ENCODE measurements around the gene SRGAP3. TPM values are rescaled to one million over a fixed set of nuclear protein-coding genes. Genes with fewer than 3 reads are reported as not detected.

Gene SRGAP3
- total and polyA plus RNA-seq, 10 of the 15 experiments (the other 5 are each of a cell fraction or from before 2014, with no cell fraction given): 0.32 to 1.7 (median 0.99) TPM

DNA sequence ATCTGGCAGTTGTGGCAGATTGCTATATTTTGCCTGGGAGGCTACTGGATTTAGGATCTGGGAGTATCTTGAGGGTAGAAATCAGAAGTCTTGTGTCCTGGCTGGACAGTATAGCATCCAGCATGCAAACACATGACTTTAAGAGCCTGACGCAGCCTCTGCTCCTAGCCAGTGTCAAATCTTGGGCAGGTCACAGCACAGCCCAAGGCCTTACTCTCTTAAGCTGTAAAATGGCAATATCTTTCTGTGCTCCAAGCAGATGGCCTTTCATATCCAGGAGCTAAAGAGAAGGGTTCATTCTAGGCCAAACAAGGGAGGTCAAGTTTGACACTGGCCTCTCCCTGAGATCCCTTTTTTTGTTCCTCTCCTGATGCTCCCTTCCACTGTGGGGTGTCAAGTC lies 266.4 kb downstream of the SRGAP3 start:
- no TSS peak for BruUV-seq (replicated peaks)
- Histone ChIP-seq H3K4me2 (ENCODE audit: control insufficient read depth, insufficient read depth) (no peak overlapping the region), H3K79me2 (ENCODE audit: control insufficient read depth, insufficient read depth, low read length) (no peaks in the 10 kb centered on the region), H3K4me3 (no peak overlapping the region), H3K9ac (ENCODE audit: control insufficient read depth, insufficient read depth, low read length) (no peak overlapping the region), H3K36me3 (ENCODE audit: control insufficient read depth in 2 of 2, insufficient read depth in 2 of 2, low read length in 1 of 2) (no peaks in the 10 kb centered on the region), H3K27me3 (replicated peaks in 1 of 2; ENCODE audit: control insufficient read depth in 2 of 2, insufficient read depth in 2 of 2, low read length in 1 of 2) (peaks cover 0 to 2% of the 10 kb centered on the region in 2 experiments; a peak in 2 of 4 replicates), H4K20me1 (ENCODE audit: control insufficient read depth, insufficient read depth) (no peaks in the 10 kb centered on the region), H3K27ac (ENCODE audit: control insufficient read depth, insufficient read depth) (no peak overlapping the region), H3K9me3 (replicated peaks; ENCODE audit: control insufficient read depth, insufficient read depth, low read length) (no peaks in the 10 kb centered on the region; the same call in 2 of the 3 replicates), H2AFZ (ENCODE audit: control insufficient read depth, low read depth, low read length) (no peak overlapping the region), H3K4me1 (ENCODE audit: control insufficient read depth, insufficient read depth, low read length) (no peaks in the 10 kb centered on the region)
- SMC1A ChIA-PET (ENCODE audit: uncharacterized antibody, unreplicated experiment): no interaction called here
- in situ Hi-C loops (cut with MboI): no loop called here
- CTCF ChIA-PET: interaction anchor here (1.1 kb wide), 1 partner anchor 66 kb away, joined by 3 read pairs; no protein-coding TSS in a partner anchor
- FAIRE-seq (no peak), ATAC-seq (no peak), DNase-seq (ENCODE audit: low read depth, low spot score) (no peak)
- WGBS (ENCODE audit: insufficient coverage, insufficient replicate concordance, low lambda C conversion rate, missing lambda C conversion rate): 91% methylated on average over 1 of the region's 1 CpG
- intact Hi-C loops (cut with micrococcal nuclease; ENCODE audit: unreplicated experiment): no loop called here
- POLR2A ChIA-PET: no interaction called here
- RAD21 ChIA-PET (ENCODE audit: unreplicated experiment): no interaction called here
- TF ChIP-seq NFIC (IDR thresholded peaks at IDR 0.05; ENCODE audit: low read depth, low read length): no peak
- TF ChIP-seq RBBP5 (conservative IDR thresholded peaks at IDR 0.05): no peak
- no peak for TF ChIP-seq ZNF24 (IDR thresholded peaks at IDR 0.05)
- TF ChIP-seq SMAD5 (IDR thresholded peaks at IDR 0.05; ENCODE audit: low read depth): no peak
- no peak for TF ChIP-seq CBX3 (IDR thresholded peaks at IDR 0.05; ENCODE audit: borderline replicate concordance, low read depth)
- TF ChIP-seq NFYB (IDR thresholded peaks at IDR 0.05; ENCODE audit: insufficient read depth, low read depth, low read length): no peak
- TF ChIP-seq TCF12 (IDR thresholded peaks at IDR 0.05; ENCODE audit: low read depth, low read length): no peak
- TF ChIP-seq, protein P1, sequence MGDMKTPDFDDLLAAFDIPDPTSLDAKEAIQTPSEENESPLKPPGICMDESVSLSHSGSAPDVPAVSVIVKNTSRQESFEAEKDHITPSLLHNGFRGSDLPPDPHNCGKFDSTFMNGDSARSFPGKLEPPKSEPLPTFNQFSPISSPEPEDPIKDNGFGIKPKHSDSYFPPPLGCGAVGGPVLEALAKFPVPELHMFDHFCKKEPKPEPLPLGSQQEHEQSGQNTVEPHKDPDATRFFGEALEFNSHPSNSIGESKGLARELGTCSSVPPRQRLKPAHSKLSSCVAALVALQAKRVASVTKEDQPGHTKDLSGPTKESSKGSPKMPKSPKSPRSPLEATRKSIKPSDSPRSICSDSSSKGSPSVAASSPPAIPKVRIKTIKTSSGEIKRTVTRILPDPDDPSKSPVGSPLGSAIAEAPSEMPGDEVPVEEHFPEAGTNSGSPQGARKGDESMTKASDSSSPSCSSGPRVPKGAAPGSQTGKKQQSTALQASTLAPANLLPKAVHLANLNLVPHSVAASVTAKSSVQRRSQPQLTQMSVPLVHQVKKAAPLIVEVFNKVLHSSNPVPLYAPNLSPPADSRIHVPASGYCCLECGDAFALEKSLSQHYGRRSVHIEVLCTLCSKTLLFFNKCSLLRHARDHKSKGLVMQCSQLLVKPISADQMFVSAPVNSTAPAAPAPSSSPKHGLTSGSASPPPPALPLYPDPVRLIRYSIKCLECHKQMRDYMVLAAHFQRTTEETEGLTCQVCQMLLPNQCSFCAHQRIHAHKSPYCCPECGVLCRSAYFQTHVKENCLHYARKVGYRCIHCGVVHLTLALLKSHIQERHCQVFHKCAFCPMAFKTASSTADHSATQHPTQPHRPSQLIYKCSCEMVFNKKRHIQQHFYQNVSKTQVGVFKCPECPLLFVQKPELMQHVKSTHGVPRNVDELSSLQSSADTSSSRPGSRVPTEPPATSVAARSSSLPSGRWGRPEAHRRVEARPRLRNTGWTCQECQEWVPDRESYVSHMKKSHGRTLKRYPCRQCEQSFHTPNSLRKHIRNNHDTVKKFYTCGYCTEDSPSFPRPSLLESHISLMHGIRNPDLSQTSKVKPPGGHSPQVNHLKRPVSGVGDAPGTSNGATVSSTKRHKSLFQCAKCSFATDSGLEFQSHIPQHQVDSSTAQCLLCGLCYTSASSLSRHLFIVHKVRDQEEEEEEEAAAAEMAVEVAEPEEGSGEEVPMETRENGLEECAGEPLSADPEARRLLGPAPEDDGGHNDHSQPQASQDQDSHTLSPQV (IDR thresholded peaks at IDR 0.05): no peak
- TF ChIP-seq, protein P2, sequence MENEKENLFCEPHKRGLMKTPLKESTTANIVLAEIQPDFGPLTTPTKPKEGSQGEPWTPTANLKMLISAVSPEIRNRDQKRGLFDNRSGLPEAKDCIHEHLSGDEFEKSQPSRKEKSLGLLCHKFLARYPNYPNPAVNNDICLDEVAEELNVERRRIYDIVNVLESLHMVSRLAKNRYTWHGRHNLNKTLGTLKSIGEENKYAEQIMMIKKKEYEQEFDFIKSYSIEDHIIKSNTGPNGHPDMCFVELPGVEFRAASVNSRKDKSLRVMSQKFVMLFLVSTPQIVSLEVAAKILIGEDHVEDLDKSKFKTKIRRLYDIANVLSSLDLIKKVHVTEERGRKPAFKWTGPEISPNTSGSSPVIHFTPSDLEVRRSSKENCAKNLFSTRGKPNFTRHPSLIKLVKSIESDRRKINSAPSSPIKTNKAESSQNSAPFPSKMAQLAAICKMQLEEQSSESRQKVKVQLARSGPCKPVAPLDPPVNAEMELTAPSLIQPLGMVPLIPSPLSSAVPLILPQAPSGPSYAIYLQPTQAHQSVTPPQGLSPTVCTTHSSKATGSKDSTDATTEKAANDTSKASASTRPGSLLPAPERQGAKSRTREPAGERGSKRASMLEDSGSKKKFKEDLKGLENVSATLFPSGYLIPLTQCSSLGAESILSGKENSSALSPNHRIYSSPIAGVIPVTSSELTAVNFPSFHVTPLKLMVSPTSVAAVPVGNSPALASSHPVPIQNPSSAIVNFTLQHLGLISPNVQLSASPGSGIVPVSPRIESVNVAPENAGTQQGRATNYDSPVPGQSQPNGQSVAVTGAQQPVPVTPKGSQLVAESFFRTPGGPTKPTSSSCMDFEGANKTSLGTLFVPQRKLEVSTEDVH (IDR thresholded peaks at IDR 0.05; ENCODE audit: low read depth, partially characterized antibody): no peak
- no peak for TF ChIP-seq DPF2 (IDR thresholded peaks at IDR 0.05)
- TF ChIP-seq FOXK2 (IDR thresholded peaks at IDR 0.05): no peak
- TF ChIP-seq, protein P3, sequence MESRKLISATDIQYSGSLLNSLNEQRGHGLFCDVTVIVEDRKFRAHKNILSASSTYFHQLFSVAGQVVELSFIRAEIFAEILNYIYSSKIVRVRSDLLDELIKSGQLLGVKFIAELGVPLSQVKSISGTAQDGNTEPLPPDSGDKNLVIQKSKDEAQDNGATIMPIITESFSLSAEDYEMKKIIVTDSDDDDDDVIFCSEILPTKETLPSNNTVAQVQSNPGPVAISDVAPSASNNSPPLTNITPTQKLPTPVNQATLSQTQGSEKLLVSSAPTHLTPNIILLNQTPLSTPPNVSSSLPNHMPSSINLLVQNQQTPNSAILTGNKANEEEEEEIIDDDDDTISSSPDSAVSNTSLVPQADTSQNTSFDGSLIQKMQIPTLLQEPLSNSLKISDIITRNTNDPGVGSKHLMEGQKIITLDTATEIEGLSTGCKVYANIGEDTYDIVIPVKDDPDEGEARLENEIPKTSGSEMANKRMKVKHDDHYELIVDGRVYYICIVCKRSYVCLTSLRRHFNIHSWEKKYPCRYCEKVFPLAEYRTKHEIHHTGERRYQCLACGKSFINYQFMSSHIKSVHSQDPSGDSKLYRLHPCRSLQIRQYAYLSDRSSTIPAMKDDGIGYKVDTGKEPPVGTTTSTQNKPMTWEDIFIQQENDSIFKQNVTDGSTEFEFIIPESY (IDR thresholded peaks at IDR 0.05): no peak
- no peak for TF ChIP-seq POLR2AphosphoS2 (IDR thresholded peaks at IDR 0.05; ENCODE audit: low read depth, low read length)
- no peak for TF ChIP-seq ZNF622 (IDR thresholded peaks at IDR 0.05)
- TF ChIP-seq SUPT20H (IDR thresholded peaks at IDR 0.05; ENCODE audit: borderline replicate concordance, control insufficient read depth, low read depth, low read length): no peak
- TF ChIP-seq KLF5 (IDR thresholded peaks at IDR 0.05; ENCODE audit: partially characterized antibody): no peak
